HCT116 (cell line): ENCODE measurements around the gene HOMER3. TPM values are rescaled to one million over a fixed set of nuclear protein-coding genes. Genes with fewer than 3 reads are reported as not detected.
A peak's percentile ranks its signal among the peaks of the same experiment; 100 is the strongest.

ENCODE experiments used
- ATAC-seq: fragments of 200-7000 bp; cut with Tn5 transposase; 2 replicates; pipeline ENCODE4 v1.9.1; 2020; ENCODE audit warnings: mild to moderate bottlenecking, moderate library complexity
- BruUV-seq: library from RNA; stranded (reverse); fragments of 400-500 nt; replicated peaks from 2 replicates; lab custom pipeline; 2021; lab: Mats Ljungman, UMichigan
- CTCF ChIA-PET: fragments of 300-600 bp; sonication (Branson Sonifier 250); formaldehyde crosslinking; loops from one replicate; lab custom pipeline; 2021; ENCODE audit warnings: antibody characterized with exemption; lab: Charles Lee
- POLR2A ChIA-PET: fragments of 300-600, 350-600 bp; sonication (Branson Sonifier 250); formaldehyde crosslinking; loops from one replicate; lab custom pipeline; 2021; ENCODE audit warnings: antibody characterized with exemption; lab: Charles Lee
- RAD21 ChIA-PET, 2 experiments: fragments of 300-600 bp; sonication (Branson Sonifier 250); formaldehyde crosslinking; loops; one replicate each; lab custom pipeline; 2023; ENCODE audit warnings: low total read pairs in 2 of 2; ENCODE audit not compliant: uncharacterized antibody in 2 of 2, unreplicated experiment in 2 of 2, low non-redundant PET in 1 of 2; lab: Charles Lee
- DNase-seq: peaks from one replicate; pipeline ENCODE4 v3.0.0-alpha.2; 2010; ENCODE audit warnings: low read depth, low spot score
- H2AFZ ChIP-seq: fragments of 200-600 bp; shearing (Covaris generic), sonication (generic); 2 replicates; pipeline ENCODE4 v1.6.1; 2017; ENCODE audit warnings: low read depth, mixed run types, mixed read lengths, antibody characterized with exemption, low read length; ENCODE audit not compliant: poor library complexity, severe bottlenecking
- H3K27ac ChIP-seq: 2 replicates; pipeline ENCODE4 v1.5.1; 2012; ENCODE audit warnings: low read depth, low read length
- H3K27me3 ChIP-seq: fragments of 200-600 bp; sonication (generic); 2 replicates; pipeline ENCODE4 v1.6.1; 2016; ENCODE audit warnings: mixed run types, low read length, mixed read lengths; ENCODE audit not compliant: insufficient read depth
- H3K36me3 ChIP-seq, 2 experiments: fragments of 200-500 bp in 1 of 2; fragments of 200-600 bp in 1 of 2; sonication (Bioruptor generic) in 1 of 2; sonication (generic) in 1 of 2; 2 replicates each; pipeline versions ENCODE4 v1.5.1 to v1.6.1; 2014 to 2016; ENCODE audit warnings: low read length in 2 of 2, inconsistent platforms in 1 of 2, mixed read lengths in 1 of 2, mixed run types in 1 of 2; ENCODE audit not compliant: insufficient read depth in 2 of 2, control insufficient read depth in 1 of 2
- H3K4me1 ChIP-seq, 2 experiments: fragments of 200-600 bp in 1 of 2; sonication (generic) in 1 of 2; 2 replicates each; pipeline versions ENCODE4 v1.5.1 to v1.6.1; 2012 to 2017; ENCODE audit warnings: low read length in 2 of 2, inconsistent platforms in 1 of 2, mild to moderate bottlenecking in 1 of 2, mixed read lengths in 1 of 2, mixed run types in 1 of 2, moderate library complexity in 1 of 2; ENCODE audit not compliant: insufficient read depth in 2 of 2, control insufficient read depth in 1 of 2
- H3K4me2 ChIP-seq: fragments of 200-600 bp; sonication (generic); 2 replicates; pipeline ENCODE4 v1.6.1; 2017; ENCODE audit warnings: mixed run types, low read length, mixed read lengths
- H3K4me3 ChIP-seq, 2 experiments: fragments of 200-600 bp in 1 of 2; sonication (generic) in 1 of 2; replicated peaks in 1 of 2; 2 replicates each; pipeline ENCODE4 v1.5.1; 2011 to 2016; ENCODE audit warnings: low read length in 2 of 2, control low read depth in 1 of 2, low read depth in 1 of 2, mild to moderate bottlenecking in 1 of 2, mixed read lengths in 1 of 2, mixed run types in 1 of 2
- H3K79me2 ChIP-seq: fragments of 200-600 bp; sonication (generic); 2 replicates; pipeline ENCODE4 v1.6.1; 2017; ENCODE audit warnings: mild to moderate bottlenecking, mixed run types, low read length, moderate library complexity, mixed read lengths; ENCODE audit not compliant: insufficient read depth
- H3K9ac ChIP-seq: fragments of 200-600 bp; sonication (generic); 2 replicates; pipeline ENCODE4 v1.6.1; 2016; ENCODE audit warnings: low read length, mixed read lengths
- H3K9me2 ChIP-seq: fragments of 200-600 bp; sonication (generic), shearing (Covaris generic); 2 replicates; pipeline ENCODE4 v1.6.1; 2017; ENCODE audit warnings: mixed run types, mild to moderate bottlenecking, moderate library complexity; ENCODE audit not compliant: insufficient read depth
- H3K9me3 ChIP-seq, 2 experiments: fragments of 200-500 bp in 1 of 2; fragments of 200-600 bp in 1 of 2; sonication (Bioruptor generic) in 1 of 2; sonication (generic) in 1 of 2; 2 replicates each; pipeline ENCODE4 v1.6.1; 2014 to 2017; ENCODE audit warnings: low read length in 2 of 2, mixed read lengths in 2 of 2, inconsistent platforms in 1 of 2, low read depth in 1 of 2, mild to moderate bottlenecking in 1 of 2, mixed run types in 1 of 2, moderate library complexity in 1 of 2; ENCODE audit not compliant: control insufficient read depth in 1 of 2, insufficient read depth in 1 of 2
- H4K20me1 ChIP-seq: fragments of 200-600 bp; sonication (generic), shearing (Covaris generic); 2 replicates; pipeline ENCODE4 v1.6.1; 2017; ENCODE audit warnings: mixed run types, mild to moderate bottlenecking, moderate library complexity; ENCODE audit not compliant: insufficient read depth
- ATF3 ChIP-seq: IDR thresholded peaks from 2 replicates; pipeline ENCODE4 v1.6.1; 2012
- CEBPB ChIP-seq: IDR thresholded peaks from 2 replicates; pipeline ENCODE4 v1.6.1; 2012; ENCODE audit warnings: low read depth
- EGR1 ChIP-seq: IDR thresholded peaks from 2 replicates; pipeline ENCODE4 v1.6.1; 2012; ENCODE audit warnings: low read depth
- EZH2 ChIP-seq: fragments of 200-600 bp; sonication (generic); IDR thresholded peaks from 2 replicates; pipeline ENCODE4 v1.6.1; 2017; ENCODE audit warnings: antibody characterized with exemption, mixed run types
- EZH2phosphoT487 ChIP-seq: fragments of 200-600 bp; IDR thresholded peaks from 2 replicates; pipeline ENCODE4 v1.6.1; 2018; ENCODE audit warnings: antibody characterized with exemption, borderline replicate concordance
- FOSL1 ChIP-seq: IDR thresholded peaks from 2 replicates; pipeline ENCODE4 v1.6.1; 2012; ENCODE audit warnings: low read depth
- POLR2A ChIP-seq: IDR thresholded peaks from 2 replicates; pipeline ENCODE4 v1.7.0; 2011; ENCODE audit warnings: borderline replicate concordance; ENCODE audit not compliant: insufficient read depth, insufficient read length; ENCODE audit errors: extremely low read depth
- POLR2AphosphoS5 ChIP-seq: IDR thresholded peaks from 2 replicates; pipeline ENCODE4 v1.6.1; 2011; ENCODE audit warnings: mild to moderate bottlenecking, low read depth, low read length, moderate library complexity
- RAD21 ChIP-seq: IDR thresholded peaks from 2 replicates; pipeline ENCODE4 v1.6.1; 2012; ENCODE audit warnings: low read depth, mild to moderate bottlenecking
- SIN3A ChIP-seq: IDR thresholded peaks from 2 replicates; pipeline ENCODE4 v1.6.1; 2012; ENCODE audit warnings: low read depth
- SP1 ChIP-seq: IDR thresholded peaks from 2 replicates; pipeline ENCODE4 v1.6.1; 2012; ENCODE audit warnings: low read depth
- SRF ChIP-seq: IDR thresholded peaks from 2 replicates; pipeline ENCODE4 v1.6.1; 2012; ENCODE audit warnings: low read depth
- TCF7L2 ChIP-seq: IDR thresholded peaks from 2 replicates; pipeline ENCODE4 v1.7.0; 2011; ENCODE audit warnings: borderline replicate concordance, inconsistent platforms; ENCODE audit not compliant: insufficient read depth, insufficient read length; ENCODE audit errors: extremely low read depth
- YY1 ChIP-seq: IDR thresholded peaks from 2 replicates; pipeline ENCODE4 v1.6.1; 2011; ENCODE audit warnings: low read length, low read depth, moderate library complexity, mild to moderate bottlenecking; ENCODE audit not compliant: insufficient replicate concordance; ENCODE audit errors: extremely low read depth
- ZFX ChIP-seq: fragments of 450-650 bp; IDR thresholded peaks from 2 replicates; pipeline ENCODE4 v1.6.1; 2017
- intact Hi-C: fragments of 100-400 bp; cut with micrococcal nuclease; formaldehyde crosslinking; loops from 2 replicates; pipeline ENCODE4 v1.10.0; 2022
- total RNA-seq: library from RNA; stranded (reverse); gene quantifications from one replicate; pipeline ENCODE4 v1.2.1, GENCODE V29; 2021; ENCODE audit not compliant: unreplicated experiment
- TF ChIP-seq, protein P1 (sequence below): IDR thresholded peaks from 2 replicates; pipeline ENCODE4 v1.6.1; 2012
- TF ChIP-seq, protein P2 (sequence below), 3 experiments: fragments of 200-600 bp in 1 of 3; sonication (generic) in 1 of 3; IDR thresholded peaks in 2 of 3; conservative IDR thresholded peaks in 1 of 3; 2 replicates each; pipeline ENCODE4 v1.5.1; 2012 to 2017; ENCODE audit warnings: low read depth in 2 of 3, low read length in 2 of 3, antibody characterized with exemption in 1 of 3, borderline replicate concordance in 1 of 3, control low read depth in 1 of 3, mild to moderate bottlenecking in 1 of 3, mixed read lengths in 1 of 3, mixed run types in 1 of 3, moderate library complexity in 1 of 3; ENCODE audit not compliant: insufficient read depth in 1 of 3

HOMER3 gene
- total RNA-seq, 1 experiment from 2014 or later: 45.2 TPM

GRCh38 chr19:18969931-18970659 is 29.1 kb upstream of the HOMER3 start:
- peak; percentile 56 for ATAC-seq
- TSS peak; percentile 100 for BruUV-seq

GRCh38 chr19:18967358-18968146 is 26.5 kb upstream of the HOMER3 start:
- no peak for ATAC-seq
- no peak for DNase-seq
- no peak for TF ChIP-seq POLR2AphosphoS5
- TF ChIP-seq ZFX: no peak
- no peak for TF ChIP-seq CEBPB
- TF ChIP-seq SIN3A: no peak
- TF ChIP-seq EZH2: no peak
- TF ChIP-seq POLR2A: no peak
- TF ChIP-seq, protein P1, sequence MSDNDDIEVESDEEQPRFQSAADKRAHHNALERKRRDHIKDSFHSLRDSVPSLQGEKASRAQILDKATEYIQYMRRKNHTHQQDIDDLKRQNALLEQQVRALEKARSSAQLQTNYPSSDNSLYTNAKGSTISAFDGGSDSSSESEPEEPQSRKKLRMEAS: no peak
- TF ChIP-seq FOSL1: no peak
- TF ChIP-seq, protein P2, sequence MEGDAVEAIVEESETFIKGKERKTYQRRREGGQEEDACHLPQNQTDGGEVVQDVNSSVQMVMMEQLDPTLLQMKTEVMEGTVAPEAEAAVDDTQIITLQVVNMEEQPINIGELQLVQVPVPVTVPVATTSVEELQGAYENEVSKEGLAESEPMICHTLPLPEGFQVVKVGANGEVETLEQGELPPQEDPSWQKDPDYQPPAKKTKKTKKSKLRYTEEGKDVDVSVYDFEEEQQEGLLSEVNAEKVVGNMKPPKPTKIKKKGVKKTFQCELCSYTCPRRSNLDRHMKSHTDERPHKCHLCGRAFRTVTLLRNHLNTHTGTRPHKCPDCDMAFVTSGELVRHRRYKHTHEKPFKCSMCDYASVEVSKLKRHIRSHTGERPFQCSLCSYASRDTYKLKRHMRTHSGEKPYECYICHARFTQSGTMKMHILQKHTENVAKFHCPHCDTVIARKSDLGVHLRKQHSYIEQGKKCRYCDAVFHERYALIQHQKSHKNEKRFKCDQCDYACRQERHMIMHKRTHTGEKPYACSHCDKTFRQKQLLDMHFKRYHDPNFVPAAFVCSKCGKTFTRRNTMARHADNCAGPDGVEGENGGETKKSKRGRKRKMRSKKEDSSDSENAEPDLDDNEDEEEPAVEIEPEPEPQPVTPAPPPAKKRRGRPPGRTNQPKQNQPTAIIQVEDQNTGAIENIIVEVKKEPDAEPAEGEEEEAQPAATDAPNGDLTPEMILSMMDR (IDR thresholded peaks at IDR 0.05 in 2 of 3, conservative IDR thresholded peaks at IDR 0.05 in 1 of 3; ENCODE audit: borderline replicate concordance in 1 of 3, insufficient read depth in 1 of 3, low read depth in 2 of 3, low read length in 2 of 3): no peak
- no peak for TF ChIP-seq SRF
- no peak for TF ChIP-seq EZH2phosphoT487
- no peak for TF ChIP-seq RAD21
- TF ChIP-seq SP1: no peak
- no peak for TF ChIP-seq EGR1

More at GRCh38 chr19:18969931-18970659, 29.1 kb upstream of the HOMER3 start:
- intact Hi-C loops: no loop called here
- Histone ChIP-seq H3K27me3 (no peaks in the 10 kb centered on the region), H3K9me3 (no peaks in the 10 kb centered on the region), H3K9ac (peak overlapping the region; percentile 49), H2AFZ (peak overlapping the region; percentile 52), H3K36me3 (no peaks in the 10 kb centered on the region), H3K27ac (peak overlapping the region; percentile 71), H3K4me2 (peak overlapping the region; percentile 69), H3K4me1 (peaks cover 33 to 38% of the 10 kb centered on the region in 2 experiments), H4K20me1 (no peaks in the 10 kb centered on the region), H3K79me2 (no peaks in the 10 kb centered on the region), H3K4me3 (peak overlapping the region; percentile 5 to 38; a peak in 2 of 4 replicates), H3K9me2 (no peaks in the 10 kb centered on the region)
- DNase-seq: no peak
- RAD21 ChIA-PET: interaction anchor here (0.6 to 1.3 kb wide), 2 partner anchors 16 to 507 kb away, joined by 3 to 4 read pairs; no protein-coding TSS in a partner anchor
- CTCF ChIA-PET: no interaction called here
- POLR2A ChIA-PET: no interaction called here
- TF ChIP-seq, protein P1: no peak
- TF ChIP-seq SRF (no peak), YY1 (no peak), TCF7L2 (no peak), ATF3 (no peak), ZFX (no peak)

More at GRCh38 chr19:18967358-18968146, 26.5 kb upstream of the HOMER3 start:
- ChIA-PET RAD21 (no interaction called here), CTCF (interaction anchor here (1.2 kb wide), 1 partner anchor 580 kb away, joined by 4 read pairs; no protein-coding TSS in a partner anchor), POLR2A (no interaction called here)
- H3K79me2 ChIP-seq: no peaks in the 10 kb centered on the region
- peak overlapping the region; percentile 71 for H2AFZ ChIP-seq
- H3K9me2 ChIP-seq: no peaks in the 10 kb centered on the region
- no peaks in the 10 kb centered on the region for H4K20me1 ChIP-seq
- H3K4me3 ChIP-seq: no peak overlapping the region
- H3K9me3 ChIP-seq: no peaks in the 10 kb centered on the region
- intact Hi-C loops: no loop called here
- no peaks in the 10 kb centered on the region for H3K27me3 ChIP-seq
- no peaks in the 10 kb centered on the region for H3K36me3 ChIP-seq
- peaks cover 33 to 38% of the 10 kb centered on the region in 2 experiments for H3K4me1 ChIP-seq
- no TSS peak for BruUV-seq
- no peak overlapping the region for H3K4me2 ChIP-seq
- no peak overlapping the region for H3K9ac ChIP-seq
- H3K27ac ChIP-seq: no peak overlapping the region
